Stimulated activated CD8-positive, alpha-beta memory T cell treated with anti-CD3 and anti-CD28 coated beads, Interleukin-7, amount 100 ng/mL, for 1 hour (primary cell): ENCODE data around the gene MNAT1.
"Not testable (repeated sequence)": the region's sequence is repeated elsewhere in the genome, so short reads cannot be mapped to it uniquely, and the experiment has no call there.

Source experiments
- DNase-seq, 2 donors: peaks; one replicate each; pipeline ENCODE4 v3.0.0-alpha.2; 2020; ENCODE audit warnings: low read depth in 2 of 2

MNAT1 gene

DNA sequence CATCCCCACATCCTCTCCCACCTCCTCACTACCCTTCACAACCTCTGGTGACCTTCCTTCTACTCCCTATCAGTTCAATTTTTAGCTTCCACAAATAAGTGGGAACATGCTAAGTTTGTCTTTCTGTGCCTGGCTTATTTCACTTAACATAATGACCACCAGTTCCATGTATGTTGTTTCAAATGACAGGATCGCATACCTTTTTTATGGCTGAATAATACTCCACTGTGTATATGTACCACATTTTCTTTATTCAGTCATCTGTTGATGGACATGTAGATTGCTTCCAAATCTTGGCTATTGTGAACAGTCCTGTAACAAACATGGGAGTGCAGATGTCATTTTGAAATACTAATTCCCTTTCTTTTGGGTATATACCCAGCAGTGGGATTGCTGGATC lies 147.7 kb downstream of the MNAT1 start:
- no peak for DNase-seq

DNA sequence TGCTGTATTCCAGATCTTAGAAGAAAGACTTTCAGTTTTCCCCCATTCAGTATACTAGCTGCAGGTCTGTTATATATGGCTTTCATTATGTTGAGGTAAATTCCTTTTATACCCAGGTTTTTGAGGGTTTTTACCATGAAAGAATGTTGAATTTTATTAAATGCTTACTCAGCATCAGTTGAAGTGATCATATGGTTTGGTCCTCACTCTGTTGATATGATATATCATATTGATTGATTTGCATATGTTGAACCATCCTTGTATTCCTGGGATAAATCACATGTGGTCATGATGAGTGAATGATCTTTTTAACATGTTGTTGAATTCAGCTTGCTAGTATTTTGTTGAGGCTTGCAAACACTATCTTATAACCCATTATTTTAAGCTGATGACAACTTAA lies 149.6 kb downstream of the MNAT1 start:
- DNase-seq, result no peak

DNA sequence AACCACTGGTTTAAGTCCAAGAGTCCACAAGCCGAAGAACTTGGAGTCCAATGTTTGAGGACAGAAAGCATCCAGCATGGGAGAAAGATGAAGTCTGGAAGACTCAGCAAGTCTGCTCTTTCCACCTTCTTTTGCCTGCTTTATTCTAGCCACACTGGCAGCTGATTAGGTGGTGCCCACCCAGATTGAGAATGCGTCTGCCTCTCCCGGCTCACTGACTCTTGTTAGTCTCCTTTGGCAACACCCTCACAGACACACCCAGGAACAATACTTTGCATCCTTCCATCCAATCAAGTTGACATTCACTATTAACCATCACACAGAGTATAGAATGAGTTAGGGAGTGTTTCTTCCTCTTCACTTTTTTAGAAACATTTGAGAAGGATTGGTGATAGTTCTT lies 156.1 kb downstream of the MNAT1 start:
- not testable (repeated sequence) for DNase-seq

DNA sequence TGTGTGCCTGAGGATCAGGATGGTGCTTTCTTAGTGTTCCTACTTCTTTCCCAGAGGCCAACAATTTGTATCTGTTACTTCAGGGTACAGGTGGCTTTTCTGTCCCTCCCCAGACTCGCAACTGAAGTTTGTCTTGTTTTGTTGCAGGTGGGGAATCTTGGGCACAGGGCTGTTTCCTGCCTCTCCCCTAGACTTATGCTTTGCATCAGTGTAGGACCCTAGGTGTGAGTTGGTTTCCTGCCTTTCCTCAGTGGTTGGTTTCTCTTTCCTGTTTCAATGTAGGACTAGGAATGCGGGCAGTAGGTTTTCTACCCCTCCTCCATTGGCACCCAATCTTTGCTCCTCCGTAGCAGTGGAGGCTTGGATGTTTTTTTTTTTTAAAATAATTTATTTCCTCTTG lies 159.3 kb downstream of the MNAT1 start:
- DNase-seq, result no peak

DNA sequence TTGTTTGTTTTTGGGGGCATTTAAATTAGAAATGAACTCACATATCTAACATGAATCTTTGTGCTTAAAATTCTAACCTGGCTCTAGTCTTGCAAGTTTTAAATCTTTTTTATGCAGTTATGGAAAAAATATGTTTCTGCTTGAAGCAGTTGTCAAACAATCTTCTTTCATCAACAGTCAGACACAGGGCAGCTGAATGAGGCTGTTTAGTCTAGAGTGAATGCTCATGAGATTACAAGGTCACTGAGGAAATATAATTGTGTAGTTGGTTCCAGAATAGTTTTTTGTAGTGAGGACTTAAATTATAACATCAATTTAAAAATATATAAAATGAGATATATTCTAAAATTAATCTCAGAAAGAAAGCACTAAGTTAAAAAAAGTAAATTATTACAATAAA lies 169.8 kb downstream of the MNAT1 start:
- DNase-seq, result no peak

DNA sequence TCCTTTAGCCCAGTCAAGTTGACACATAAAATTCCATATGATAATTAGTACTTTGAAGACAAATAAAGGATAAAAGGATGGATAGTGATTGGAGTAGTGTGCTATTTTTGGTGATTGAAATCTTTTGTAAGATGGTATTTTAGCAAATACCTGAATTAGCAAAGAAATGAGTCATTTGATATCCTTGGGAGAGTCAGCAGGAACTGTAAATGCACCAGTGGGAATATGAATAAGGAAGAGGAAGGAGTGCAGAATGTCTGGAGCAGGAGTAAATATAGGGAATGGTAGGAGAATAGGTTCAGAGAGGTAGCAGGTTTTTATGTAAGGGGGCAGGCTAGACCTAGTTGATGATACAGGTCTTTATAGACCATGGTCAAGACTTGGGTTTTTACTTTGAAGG lies 171.4 kb downstream of the MNAT1 start:
- no peak for DNase-seq

DNA sequence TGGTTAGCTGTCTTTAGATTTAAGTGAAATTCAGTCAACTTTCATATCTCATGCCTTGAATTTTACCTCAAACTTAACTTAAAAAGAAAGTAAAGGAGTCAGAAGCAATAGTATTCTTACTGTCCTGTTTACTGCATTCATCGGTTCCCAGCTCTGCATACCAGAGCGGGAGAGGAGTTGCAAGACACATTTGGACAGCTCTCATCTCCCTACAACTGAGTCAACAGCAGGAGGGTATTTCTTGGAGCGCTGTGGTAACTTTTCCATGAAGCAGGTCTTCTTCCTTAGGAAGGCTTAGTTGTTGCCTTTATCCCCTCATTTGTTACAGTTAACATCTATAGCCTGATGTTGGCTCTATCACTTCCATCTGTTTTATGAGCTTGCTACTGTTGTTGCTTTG lies 181.2 kb downstream of the MNAT1 start:
- DNase-seq, result no peak

DNA sequence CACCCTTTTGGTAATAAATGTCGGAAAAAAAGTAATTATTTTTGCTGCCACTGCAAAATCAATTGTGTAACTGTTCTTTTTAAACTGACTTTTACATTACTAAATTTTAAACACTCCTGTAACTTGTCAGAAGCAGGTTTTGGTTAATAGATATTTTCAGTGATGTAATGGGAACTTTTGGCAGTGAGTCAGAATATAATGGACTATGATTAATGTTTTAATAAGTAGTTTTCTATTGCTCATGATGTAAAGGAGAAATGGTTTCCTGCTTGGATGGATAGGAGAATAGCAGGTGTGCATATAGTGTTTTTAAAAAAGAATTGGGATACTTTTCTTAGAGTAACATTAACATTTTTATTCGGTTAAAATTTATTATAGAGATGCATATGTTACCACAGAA lies 187.5 kb downstream of the MNAT1 start:
- DNase-seq, result no peak

DNA sequence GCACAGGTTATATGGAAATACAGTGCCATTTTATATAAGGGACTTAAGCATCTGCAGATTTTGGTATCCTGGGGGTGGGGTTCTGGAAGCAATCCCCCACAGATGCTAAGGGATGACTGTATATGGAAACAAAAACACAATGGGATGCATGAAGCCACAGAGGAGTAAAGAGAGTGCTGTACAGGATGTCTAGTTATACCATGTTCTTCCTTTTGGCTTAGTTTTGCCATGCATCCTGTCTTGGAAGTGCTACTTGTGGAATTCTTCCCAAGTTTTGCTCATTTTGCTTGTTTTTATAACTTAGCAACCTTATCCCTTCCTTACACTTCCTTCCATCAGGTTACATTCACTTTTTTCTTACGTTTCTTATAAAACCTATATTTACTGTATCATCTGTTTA lies 190.7 kb downstream of the MNAT1 start:
- DNase-seq, result no peak

DNA sequence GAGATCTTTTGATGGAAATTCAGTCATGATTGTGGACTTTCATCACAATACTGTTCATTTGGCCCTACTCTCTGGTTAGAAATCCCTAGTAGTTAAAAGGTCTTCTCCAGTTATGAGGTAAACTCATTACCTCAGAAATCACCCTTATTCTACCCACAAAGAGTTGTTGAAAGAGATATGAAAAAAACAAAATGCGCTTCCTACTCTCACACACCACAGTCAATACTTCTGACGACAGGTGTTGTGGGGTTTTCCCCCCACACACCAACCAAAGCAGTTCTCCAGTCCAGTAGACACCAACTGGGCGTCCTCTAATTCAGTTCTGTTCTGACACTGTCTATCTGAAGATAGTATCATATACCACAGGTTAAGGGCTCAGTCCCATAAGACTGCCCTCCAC lies 191.4 kb downstream of the MNAT1 start:
- DNase-seq, result no peak

DNA sequence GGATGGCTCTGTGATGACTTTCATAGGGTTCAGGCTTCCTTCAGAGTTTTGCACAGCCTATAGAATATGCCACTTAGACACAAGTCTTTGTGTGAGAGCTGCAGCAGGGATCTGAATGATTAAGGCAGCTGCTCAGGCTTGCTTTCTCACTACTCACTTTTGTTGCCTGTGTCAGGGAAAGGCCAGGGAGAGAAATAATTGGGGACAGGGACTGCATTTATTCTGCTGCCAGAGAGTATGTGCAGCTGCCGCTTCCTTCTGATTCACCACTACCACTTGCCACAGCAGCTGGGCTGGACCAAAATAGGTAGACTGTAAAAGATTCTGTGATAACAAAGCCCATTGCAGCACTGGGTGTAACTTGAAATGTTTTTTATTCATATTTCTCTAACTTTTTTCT lies 196.7 kb downstream of the MNAT1 start:
- DNase-seq, result no peak

DNA sequence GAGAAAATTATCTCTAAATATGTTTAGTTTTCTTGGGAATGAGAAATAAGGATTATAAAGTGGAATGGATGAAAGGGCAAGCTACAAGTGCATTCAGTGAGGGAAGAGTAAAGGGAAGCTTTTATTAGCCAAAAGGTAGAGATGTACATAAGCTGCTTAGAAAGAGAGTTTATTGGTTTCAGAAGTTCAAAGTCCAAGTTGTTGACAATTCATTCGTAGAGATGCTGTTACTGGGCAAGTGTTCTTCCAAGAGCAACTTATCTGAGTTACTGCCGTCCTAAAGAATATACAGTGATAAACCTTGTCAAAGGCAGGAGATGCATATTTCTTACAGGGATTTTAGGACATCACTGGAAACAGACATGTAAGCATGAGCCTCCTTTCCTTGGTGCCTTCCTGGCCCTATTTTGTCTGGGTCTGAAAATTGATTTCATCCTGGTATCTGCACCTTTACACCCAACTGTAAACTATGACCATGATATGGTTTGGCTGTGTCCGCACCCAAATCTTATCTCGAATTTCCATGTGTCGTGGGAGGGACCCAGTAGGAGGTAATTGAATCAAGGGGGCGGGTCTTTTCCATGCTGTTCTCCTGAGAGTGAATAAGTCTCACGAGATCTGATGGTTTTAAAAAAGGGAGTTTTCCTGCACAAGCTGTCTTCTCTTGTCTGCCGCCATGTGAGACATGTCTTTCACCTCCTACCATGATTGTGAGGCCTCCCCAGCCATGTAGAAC lies 199.5 kb downstream of the MNAT1 start:
- no peak for DNase-seq

DNA sequence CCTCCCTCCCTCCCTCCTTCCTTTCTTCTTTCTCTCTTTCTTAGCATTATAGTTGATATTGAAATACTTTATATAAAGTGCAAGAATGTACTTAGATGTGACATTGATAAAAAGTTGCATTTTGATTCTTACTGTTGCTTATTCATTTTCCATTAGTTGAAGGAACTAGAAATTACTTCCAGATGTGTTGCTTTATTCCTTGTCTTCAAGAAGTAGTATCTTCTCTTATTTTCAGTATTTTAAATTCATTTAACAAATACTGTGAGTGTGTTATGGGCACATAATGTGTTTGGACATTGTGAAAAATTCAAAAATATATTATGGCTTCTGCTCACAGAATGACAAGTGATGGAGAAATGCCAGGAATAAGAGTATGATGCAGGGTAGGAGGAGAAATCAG lies 200.8 kb downstream of the MNAT1 start:
- no peak for DNase-seq

DNA sequence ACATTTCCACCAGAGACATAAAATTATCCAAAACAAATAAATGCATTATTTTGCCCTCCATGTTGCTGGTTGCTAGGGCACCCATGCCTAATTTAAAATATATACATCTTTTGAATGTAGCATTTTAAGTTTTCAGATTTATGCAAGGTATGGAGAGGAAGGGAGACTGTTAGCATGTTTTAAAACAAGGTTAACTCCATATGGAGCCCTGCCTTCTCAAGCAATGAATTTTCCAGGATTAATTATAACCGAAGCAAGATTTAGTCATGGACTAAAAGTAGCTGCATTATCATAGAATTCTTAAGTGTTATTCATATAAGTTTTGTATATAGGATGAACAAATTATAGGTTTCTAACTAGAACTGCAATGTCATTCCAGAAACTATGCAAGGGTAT lies 209.1 kb downstream of the MNAT1 start:
- no peak for DNase-seq

DNA sequence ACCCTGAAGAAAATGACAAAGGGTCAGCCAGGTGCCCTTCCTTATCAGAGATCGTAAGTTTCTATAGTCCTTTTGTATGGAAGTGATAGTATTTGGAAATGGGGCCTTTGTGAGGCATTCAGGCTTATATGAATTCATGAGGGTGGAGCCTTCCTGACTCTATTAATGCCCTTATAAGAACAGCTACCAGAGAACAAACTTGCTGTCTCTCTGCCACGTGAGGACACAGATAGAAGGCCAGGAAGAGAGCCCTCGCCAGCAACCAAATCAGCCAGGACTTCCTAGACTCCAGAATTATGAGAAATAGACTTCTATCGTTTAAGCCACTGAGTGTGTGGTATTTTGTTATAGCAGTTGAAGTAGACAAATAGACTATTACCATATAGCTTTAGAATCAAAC lies 209.6 kb downstream of the MNAT1 start:
- no peak for DNase-seq

DNA sequence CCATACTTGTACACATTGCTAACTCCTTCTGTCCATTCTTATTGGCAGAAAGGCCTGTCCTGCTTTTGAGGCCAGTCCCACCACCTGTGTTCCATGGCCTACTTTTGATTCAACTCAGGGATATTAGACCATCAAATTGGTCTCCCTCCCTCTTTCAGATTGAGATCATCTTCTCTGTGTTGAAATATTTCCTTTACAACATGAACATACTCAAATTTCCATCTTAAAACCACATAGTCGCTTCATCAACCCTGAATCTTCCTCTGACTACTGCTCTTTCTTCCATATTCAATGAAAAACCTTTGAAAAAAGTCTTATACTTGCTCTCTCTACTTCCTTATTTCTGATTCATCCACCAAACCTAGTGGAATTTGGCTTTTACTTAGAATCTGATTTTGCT lies 211.4 kb downstream of the MNAT1 start:
- no peak for DNase-seq

DNA sequence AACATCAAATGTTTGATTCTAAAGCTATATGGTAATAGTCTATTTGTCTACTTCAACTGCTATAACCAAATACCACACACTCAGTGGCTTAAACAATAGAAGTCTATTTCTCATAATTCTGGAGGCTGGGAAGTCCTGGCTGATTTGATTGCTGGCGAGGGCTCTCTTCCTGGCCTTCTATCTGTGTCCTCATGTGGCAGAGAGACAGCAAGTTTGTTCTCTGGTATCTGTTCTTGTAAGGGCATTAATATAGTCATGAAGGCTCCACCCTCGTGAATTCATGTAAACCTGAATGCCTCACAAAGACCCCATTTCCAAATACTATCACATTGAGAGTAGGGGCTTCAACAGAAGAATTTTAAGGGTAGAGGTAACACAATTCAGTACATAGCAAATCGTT lies 212.2 kb downstream of the MNAT1 start:
- no peak for DNase-seq

DNA sequence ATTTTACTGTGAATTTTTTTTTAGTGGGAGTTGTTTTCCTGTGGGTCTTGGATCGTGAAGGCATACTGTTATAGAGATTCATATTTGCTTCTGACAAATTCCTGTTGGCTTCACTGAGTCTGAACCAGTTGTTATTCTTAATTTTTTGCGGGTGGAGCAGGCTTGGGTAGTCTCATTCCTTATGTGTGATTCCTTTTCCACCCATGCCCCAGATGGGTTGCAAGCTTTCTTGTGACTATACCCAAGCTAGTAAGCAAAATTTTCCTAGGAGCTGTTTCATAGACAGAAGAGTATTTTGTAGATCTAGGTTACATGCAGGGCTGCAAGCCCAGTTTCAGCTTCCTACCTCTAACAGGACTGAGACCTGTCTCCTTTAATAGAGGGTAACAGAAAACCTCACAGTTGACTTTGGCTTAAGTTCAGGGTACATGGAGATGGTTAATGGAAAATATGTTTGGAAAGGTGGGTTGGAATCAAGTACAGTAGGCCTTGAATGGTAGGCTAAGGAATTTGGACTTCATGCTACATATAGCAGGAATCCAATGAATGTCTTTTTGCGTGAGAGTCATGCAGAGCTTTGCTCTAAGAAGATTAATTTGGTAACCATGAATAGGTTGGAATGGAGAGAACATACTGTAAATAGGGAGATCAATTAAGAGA lies 217.3 kb downstream of the MNAT1 start:
- no peak for DNase-seq

DNA sequence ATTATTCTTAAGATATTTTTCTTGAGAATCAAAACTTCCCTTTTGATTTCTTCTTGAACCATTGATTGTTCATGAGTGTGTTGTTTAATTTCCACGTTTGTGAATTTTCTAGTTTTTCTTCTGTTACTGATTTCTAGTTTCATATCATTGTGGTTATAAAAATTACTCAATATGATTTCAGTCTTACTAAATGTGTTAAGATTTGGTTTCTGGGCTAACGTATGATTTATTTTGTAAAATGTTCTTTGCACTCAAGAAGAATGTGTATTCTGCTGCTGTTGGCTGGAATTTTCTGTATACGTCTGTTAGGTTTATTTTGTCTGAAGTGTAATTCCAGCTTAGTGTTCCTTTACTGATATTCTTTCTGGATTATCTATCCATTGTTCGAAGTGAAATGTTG lies 221.6 kb downstream of the MNAT1 start:
- no peak for DNase-seq

DNA sequence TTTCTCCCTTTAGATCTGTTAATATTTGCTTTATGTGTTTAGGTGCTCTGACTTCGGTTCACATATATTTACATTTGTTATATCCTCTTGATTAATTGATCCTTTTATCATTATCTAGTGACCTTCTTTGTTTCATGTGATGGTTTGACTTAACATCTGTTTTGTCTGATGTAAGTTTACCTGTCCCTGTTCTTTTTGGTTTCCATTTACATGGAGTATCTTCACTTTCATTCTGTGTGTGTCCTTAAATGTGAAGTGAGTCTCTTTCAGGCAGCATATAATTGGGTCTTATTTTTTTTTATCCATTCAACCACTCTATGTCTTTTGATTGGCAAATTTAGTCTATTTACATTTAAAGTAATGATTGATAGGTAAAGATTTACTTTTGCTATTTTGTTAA lies 222.1 kb downstream of the MNAT1 start:
- DNase-seq, result no peak

DNA sequence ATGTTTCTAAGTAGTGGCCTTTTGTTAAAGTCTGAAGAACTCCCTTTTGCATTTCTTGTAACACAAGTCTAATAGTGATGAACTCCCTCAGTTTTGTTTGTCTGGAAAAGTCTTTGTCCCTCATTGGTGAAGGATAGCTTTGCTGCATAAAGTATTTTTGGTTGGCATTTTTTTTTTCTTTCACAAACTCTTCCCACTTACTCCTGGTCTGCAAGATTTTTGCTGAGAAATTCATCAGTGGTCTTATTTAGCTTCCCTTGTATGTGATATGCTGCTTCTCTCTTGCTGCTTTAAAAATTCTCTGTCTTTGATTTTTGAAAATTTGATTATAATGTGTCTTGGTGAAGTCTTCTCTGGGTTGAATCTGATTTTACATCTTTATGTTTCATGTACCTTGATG lies 223.6 kb downstream of the MNAT1 start:
- DNase-seq, result no peak

DNA sequence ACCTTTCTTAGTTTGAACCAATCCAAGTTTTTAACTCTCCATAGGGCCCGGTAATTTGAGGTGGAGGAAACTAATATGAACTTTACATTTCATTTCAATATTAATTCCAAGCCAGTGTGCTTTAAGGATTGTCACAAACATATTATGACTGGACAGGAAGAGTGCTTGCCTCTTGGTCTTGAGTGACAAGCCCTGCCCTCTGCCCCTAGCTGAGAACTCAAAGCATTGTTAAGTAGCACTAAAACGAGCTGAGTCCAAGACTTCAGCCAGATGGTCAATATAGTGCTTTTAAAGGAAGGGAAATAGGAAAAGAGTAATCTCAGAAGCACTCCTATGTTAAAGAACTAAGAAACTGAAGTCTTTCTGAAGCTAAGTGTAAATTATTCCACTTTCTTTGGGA lies 229.2 kb downstream of the MNAT1 start:
- no peak for DNase-seq

DNA sequence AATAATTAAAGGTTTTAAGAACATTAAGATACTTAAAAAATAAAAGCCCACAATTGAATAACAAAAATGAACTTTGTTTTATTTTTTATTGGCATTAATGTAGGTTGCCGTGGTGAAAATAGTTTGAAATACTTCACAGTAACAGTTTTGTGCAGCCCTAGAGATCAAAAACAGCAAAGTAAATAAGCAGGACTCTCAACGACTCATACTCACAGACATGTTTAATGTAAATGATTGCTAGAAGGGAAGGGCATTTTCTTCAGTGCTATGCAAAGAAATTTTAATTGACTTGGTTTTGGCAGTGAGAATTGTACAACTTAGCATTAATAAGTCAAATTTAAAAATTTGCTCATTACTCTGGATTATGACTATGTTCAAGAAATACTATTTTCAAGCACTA lies 230.3 kb downstream of the MNAT1 start:
- no peak for DNase-seq

DNA sequence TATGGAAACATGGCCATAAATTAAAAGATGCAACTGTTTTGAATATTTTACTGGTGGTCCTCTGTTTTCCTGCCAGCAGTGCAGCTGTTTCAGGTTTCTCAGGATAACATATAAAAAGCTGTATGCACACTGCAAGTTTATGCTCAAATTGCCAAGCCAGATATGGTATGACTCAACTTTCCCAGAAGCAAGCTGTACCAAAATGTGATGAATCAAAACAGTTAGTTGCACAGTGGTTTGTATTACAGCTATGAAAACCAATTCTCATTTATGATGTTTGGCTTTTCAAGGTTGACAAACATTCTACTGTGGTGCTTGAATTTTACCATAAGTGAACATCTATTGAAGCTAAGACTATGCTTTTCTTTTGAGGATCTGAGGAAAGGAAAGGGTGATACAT lies 230.8 kb downstream of the MNAT1 start:
- no peak for DNase-seq
